ENCODE measurements around the gene JARID2.

- TF ChIP-seq POLR2A (IDR thresholded peaks at IDR 0.05; ENCODE audit: low read depth, low read length), result no peak
- no peak for TF ChIP-seq POLR2AphosphoS5 (IDR thresholded peaks at IDR 0.05; ENCODE audit: low read depth, low read length)
- no peak for TF ChIP-seq TAF1 (IDR thresholded peaks at IDR 0.05; ENCODE audit: low read depth, low read length)
- no peak for TF ChIP-seq SPI1 (IDR thresholded peaks at IDR 0.05; ENCODE audit: low read depth, low read length)
- TF ChIP-seq POU2F2 (IDR thresholded peaks at IDR 0.05; ENCODE audit: low read depth, low read length), result no peak
Measured at GRCh38 chr6:15250187-15251168, 4.6 kb downstream of the JARID2 start.
